22Rv1 (cell line): Measurements from ENCODE around the gene SH3RF3.

Experiments
- ZFX ChIP-seq: fragments of 450-650 bp; IDR thresholded peaks from 2 replicates; pipeline ENCODE4 v1.6.1; 2017; ENCODE audit warnings: antibody characterized with exemption, borderline replicate concordance
- TF ChIP-seq, protein P1 (sequence below): fragments of 450-650 bp; IDR thresholded peaks from 2 replicates; pipeline ENCODE4 v1.5.1; 2017; ENCODE audit warnings: mild to moderate bottlenecking

GRCh38 chr2:109331896-109332848, 203.2 kb downstream of the SH3RF3 start:
- TF ChIP-seq, protein P1, sequence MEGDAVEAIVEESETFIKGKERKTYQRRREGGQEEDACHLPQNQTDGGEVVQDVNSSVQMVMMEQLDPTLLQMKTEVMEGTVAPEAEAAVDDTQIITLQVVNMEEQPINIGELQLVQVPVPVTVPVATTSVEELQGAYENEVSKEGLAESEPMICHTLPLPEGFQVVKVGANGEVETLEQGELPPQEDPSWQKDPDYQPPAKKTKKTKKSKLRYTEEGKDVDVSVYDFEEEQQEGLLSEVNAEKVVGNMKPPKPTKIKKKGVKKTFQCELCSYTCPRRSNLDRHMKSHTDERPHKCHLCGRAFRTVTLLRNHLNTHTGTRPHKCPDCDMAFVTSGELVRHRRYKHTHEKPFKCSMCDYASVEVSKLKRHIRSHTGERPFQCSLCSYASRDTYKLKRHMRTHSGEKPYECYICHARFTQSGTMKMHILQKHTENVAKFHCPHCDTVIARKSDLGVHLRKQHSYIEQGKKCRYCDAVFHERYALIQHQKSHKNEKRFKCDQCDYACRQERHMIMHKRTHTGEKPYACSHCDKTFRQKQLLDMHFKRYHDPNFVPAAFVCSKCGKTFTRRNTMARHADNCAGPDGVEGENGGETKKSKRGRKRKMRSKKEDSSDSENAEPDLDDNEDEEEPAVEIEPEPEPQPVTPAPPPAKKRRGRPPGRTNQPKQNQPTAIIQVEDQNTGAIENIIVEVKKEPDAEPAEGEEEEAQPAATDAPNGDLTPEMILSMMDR: no peak
- TF ChIP-seq ZFX: no peak
